K562 (cell line): ENCODE data around the gene VDR. TPM values are rescaled to one million over a fixed set of nuclear protein-coding genes. Genes with fewer than 3 reads are reported as not detected.

Experiments
- ARHGAP35 ChIP-seq: fragments of 450-650 bp; IDR thresholded peaks from 2 replicates; pipeline ENCODE4 v1.6.1; 2018; ENCODE audit not compliant: partially characterized antibody
- CAMTA2 ChIP-seq: fragments of 250-450 bp; sonication (Bioruptor Pico); conservative IDR thresholded peaks from 2 replicates; pipeline ENCODE4 v1.5.1; 2022
- CBX5 ChIP-seq: IDR thresholded peaks from 2 replicates; pipeline ENCODE4 v1.6.1; 2014; ENCODE audit warnings: low read depth, borderline replicate concordance
- ELF2 ChIP-seq: fragments of 250-450 bp; sonication (Bioruptor Pico); IDR thresholded peaks from 2 replicates; pipeline ENCODE4 v1.5.0; 2021; ENCODE audit warnings: mild to moderate bottlenecking
- FOS ChIP-seq: IDR thresholded peaks from 3 replicates; pipeline ENCODE4 v1.6.1; 2011; ENCODE audit not compliant: insufficient read length; ENCODE audit errors: extremely low read depth
- HDAC2 ChIP-seq: fragments of 450-650 bp; IDR thresholded peaks from 2 replicates; pipeline ENCODE4 v1.6.1; 2016; ENCODE audit warnings: mild to moderate bottlenecking
- JUND ChIP-seq, 2 experiments: IDR thresholded peaks; 2 replicates in 1 of 2; 3 replicates in 1 of 2; pipeline ENCODE4 v1.6.1; 2011; ENCODE audit warnings: borderline replicate concordance in 2 of 2, low read depth in 2 of 2, low read length in 2 of 2, improper control_type of control experiment in 1 of 2, missing biosample characterization in 1 of 2, missing genetic modification characterization in 1 of 2, missing genetic modification reagents in 1 of 2
- NRF1 ChIP-seq, 2 experiments: fragments of 450-650 bp; IDR thresholded peaks in 1 of 2; conservative IDR thresholded peaks in 1 of 2; 2 replicates each; pipeline ENCODE4 v1.6.1; 2014; ENCODE audit warnings: mild to moderate bottlenecking in 2 of 2
- SAFB2 ChIP-seq: fragments of 200-400 bp; formaldehyde crosslinking; IDR thresholded peaks from 2 replicates; pipeline ENCODE4 v1.6.1; 2018; ENCODE audit warnings: borderline replicate concordance, low read length, low read depth, moderate library complexity; ENCODE audit not compliant: severe bottlenecking
- SMAD3 ChIP-seq: fragments of 450-650 bp; formaldehyde crosslinking; conservative IDR thresholded peaks from 2 replicates; pipeline ENCODE4 v1.4.0; 2020; ENCODE audit warnings: mild to moderate bottlenecking
- SMC3 ChIP-seq: conservative IDR thresholded peaks from 2 replicates; pipeline ENCODE4 v1.6.1; 2011; ENCODE audit warnings: low read depth, low read length, improper control_type of control experiment; ENCODE audit not compliant: insufficient read depth
- TOE1 ChIP-seq, 2 experiments: fragments of 450-650 bp in 1 of 2; sonication (generic) in 1 of 2; formaldehyde crosslinking in 1 of 2; IDR thresholded peaks; 2 replicates each; pipeline versions ENCODE4 v1.7.1 to v1.8.0; 2016 to 2022; ENCODE audit warnings: borderline replicate concordance in 2 of 2, mild to moderate bottlenecking in 2 of 2, antibody characterized with exemption in 1 of 2, inconsistent platforms in 1 of 2, low read depth in 1 of 2, missing genetic modification reagents in 1 of 2, moderate library complexity in 1 of 2
- USF2 ChIP-seq: sonication (generic); formaldehyde crosslinking; IDR thresholded peaks from 2 replicates; pipeline ENCODE4 v1.5.0; 2020; ENCODE audit warnings: missing genetic modification reagents
- ZNF311 ChIP-seq: fragments of 250-450 bp; sonication (Bioruptor Pico); IDR thresholded peaks from 2 replicates; pipeline ENCODE4 v1.4.0; 2020; ENCODE audit warnings: mild to moderate bottlenecking, moderate library complexity
- ZNF511 ChIP-seq: sonication (generic); formaldehyde crosslinking; IDR thresholded peaks from 2 replicates; pipeline ENCODE4 v1.8.0; 2022; ENCODE audit warnings: mild to moderate bottlenecking, missing genetic modification reagents
- ZNF518B ChIP-seq: fragments of 250-450 bp; sonication (Bioruptor Pico); IDR thresholded peaks from 2 replicates; pipeline ENCODE4 v1.5.0; 2021; ENCODE audit warnings: mild to moderate bottlenecking, moderate library complexity
- ZNF57 ChIP-seq: fragments of 450-650 bp; formaldehyde crosslinking; IDR thresholded peaks from 2 replicates; pipeline ENCODE4 v1.4.0; 2020; ENCODE audit warnings: mild to moderate bottlenecking, moderate library complexity
- polyA plus RNA-seq, 8 experiments: library from polyadenylated mRNA; depleted of rRNA in 4 of 8; stranded (reverse) in 5 of 8; unstranded in 3 of 8; fragments of >200 nt; fragmentation: Nextera tagmentation in 2 of 8; fragmentation: Illumina TruSeq in 1 of 8; extraction: Ambion mirVana in 2 of 8; extraction: Trizol in 1 of 8; gene quantifications; 2 replicates each; pipeline versions ENCODE4 v1.2.1 to v1.2.3, GENCODE V29; 2011 to 2014; ENCODE audit warnings: inconsistent platforms in 1 of 8, missing spikeins in 1 of 8
- total RNA-seq, 7 experiments: library from RNA; depleted of rRNA in 6 of 7; stranded (reverse); fragments of >200 nt in 6 of 7; fragmentation: Illumina TruSeq in 2 of 7; extraction: Trizol in 2 of 7; gene quantifications; 2 replicates each; pipeline versions ENCODE4 v1.2.1 to v1.2.3, GENCODE V29; 2011 to 2021; ENCODE audit warnings: low replicate concordance in 1 of 7

The VDR gene
- total and polyA plus RNA-seq, 9 of the 15 experiments (the other 6 are each of a cell fraction or from before 2014, with no cell fraction given) = 0.61 to 4.8 (median 2.0) TPM

- TF ChIP-seq CAMTA2 (CRISPR knock-in tag) (no peak), CBX5 (no peak), ELF2 (CRISPR knock-in tag) (no peak), USF2 (no peak), HDAC2 (no peak), ARHGAP35 (no peak), SMC3 (no peak), JUND (IDR thresholded peaks at IDR 0.05; ENCODE audit: borderline replicate concordance, low read depth, low read length) (peak; percentile 94), JUND (tag; IDR thresholded peaks at IDR 0.05; ENCODE audit: borderline replicate concordance, low read depth, low read length) (peak; percentile 94), ZNF518B (CRISPR knock-in tag) (no peak), TOE1 (IDR thresholded peaks at IDR 0.05; ENCODE audit: borderline replicate concordance) (no peak), TOE1 (CRISPR knock-in tag; IDR thresholded peaks at IDR 0.05; ENCODE audit: borderline replicate concordance, low read depth) (no peak), FOS (peak; percentile 4), ZNF311 (CRISPR knock-in tag) (no peak), ZNF511 (CRISPR knock-in tag) (no peak), NRF1 (conservative IDR thresholded peaks at IDR 0.05 in 1 of 2, IDR thresholded peaks at IDR 0.05 in 1 of 2) (peak in 1 of 2 experiments; percentile 35; a peak in 1 of 4 replicates), ZNF57 (CRISPR knock-in tag) (no peak), SMAD3 (CRISPR knock-in tag) (no peak), SAFB2 (no peak)
These were observed 37.3 kb downstream of the VDR start (continued) for GRCh38 chr12:47867495-47867941.
